Fibroblast of lung (primary cell): Measurements from ENCODE around the gene NBPF3.
"Not testable (repeated sequence)": the region's sequence is repeated elsewhere in the genome, so short reads cannot be mapped to it uniquely, and the experiment has no call there.

Experiments
- CTCF ChIP-seq, 2 donors: IDR thresholded peaks in 1 of 2; conservative IDR thresholded peaks in 1 of 2; 1 replicate in 1 of 2; 2 replicates in 1 of 2; pipeline ENCODE4 v1.5.1; 2011 to 2012; ENCODE audit warnings: low read length in 2 of 2, control low read depth in 1 of 2, inconsistent platforms in 1 of 2, low read depth in 1 of 2, mild to moderate bottlenecking in 1 of 2
- EZH2 ChIP-seq: IDR thresholded peaks from 2 replicates; pipeline ENCODE4 v1.5.1; 2012; ENCODE audit warnings: low read length, control low read depth, mild to moderate bottlenecking; ENCODE audit errors: missing control alignments

GRCh38 chr1:21440630-21441125 is 741 bp downstream of the NBPF3 start:
- TF ChIP-seq CTCF (conservative IDR thresholded peaks at IDR 0.05 in 1 of 2, IDR thresholded peaks at IDR 0.05 in 1 of 2; ENCODE audit: low read depth in 1 of 2, low read length in 2 of 2); EZH2: not testable (repeated sequence)
